Endothelial cell of umbilical vein (primary cell): ENCODE results near the gene TEC. TPM values are rescaled to one million over a fixed set of nuclear protein-coding genes. Genes with fewer than 3 reads are reported as not detected.

Source experiments
- BruUV-seq: library from RNA; stranded (reverse); fragments of 400-500 nt; replicated peaks from 2 replicates; lab custom pipeline; 2021; lab: Mats Ljungman, UMichigan
- CTCF ChIA-PET: fragments of 300-600, 350-600 bp; sonication (Branson Sonifier 250); formaldehyde crosslinking; loops from one replicate; lab custom pipeline; 2021; ENCODE audit warnings: antibody characterized with exemption, inconsistent platforms; lab: Charles Lee
- POLR2A ChIA-PET: fragments of 300-600, 350-600 bp; sonication (Branson Sonifier 250); formaldehyde crosslinking; loops from one replicate; lab custom pipeline; 2021; ENCODE audit warnings: antibody characterized with exemption, inconsistent platforms; lab: Charles Lee
- DNase-seq: peaks from one replicate; pipeline ENCODE4 v3.0.0-alpha.2; 2011; ENCODE audit warnings: low read depth, low spot score
- FAIRE-seq: peaks from 2 replicates; lab custom pipeline; 2011; peaks lifted over from hg19 to GRCh38; lab: Jason Lieb, UNC
- H2AFZ ChIP-seq: 2 replicates; pipeline ENCODE4 v1.6.0; 2012; ENCODE audit warnings: low read depth, low read length, control low read depth, inconsistent platforms
- H3K27ac ChIP-seq: 2 replicates; pipeline ENCODE4 v1.5.1; 2011; ENCODE audit warnings: low read depth, mild to moderate bottlenecking, control low read depth, low read length, moderate library complexity; ENCODE audit not compliant: insufficient read depth
- H3K27me3 ChIP-seq, 2 experiments: 2 replicates each; pipeline versions ENCODE4 v1.6.0 to v1.6.1; 2011; ENCODE audit warnings: low read length in 2 of 2, mixed read lengths in 1 of 2; ENCODE audit not compliant: control insufficient read depth in 2 of 2, insufficient read depth in 2 of 2
- H3K36me3 ChIP-seq, 2 experiments: 2 replicates in 1 of 2; 3 replicates in 1 of 2; pipeline ENCODE4 v1.5.1; 2011; ENCODE audit warnings: low read length in 2 of 2, mild to moderate bottlenecking in 1 of 2, moderate library complexity in 1 of 2; ENCODE audit not compliant: control insufficient read depth in 2 of 2, insufficient read depth in 2 of 2; ENCODE audit errors: extremely low read depth in 1 of 2
- H3K4me1 ChIP-seq: 3 replicates; pipeline ENCODE4 v1.5.1; 2011; ENCODE audit warnings: mild to moderate bottlenecking, low read length; ENCODE audit not compliant: control insufficient read depth, insufficient read depth; ENCODE audit errors: extremely low read depth
- H3K4me2 ChIP-seq: 2 replicates; pipeline ENCODE4 v1.6.1; 2011; ENCODE audit warnings: low read length, control low read depth, mixed read lengths; ENCODE audit not compliant: insufficient read depth
- H3K4me3 ChIP-seq, 3 experiments: fragments of 200-600 bp in 1 of 3; sonication (generic), shearing (Covaris generic) in 1 of 3; replicated peaks in 1 of 3; 2 replicates each; pipeline ENCODE4 v1.5.1; 2011 to 2016; ENCODE audit warnings: control low read depth in 3 of 3, low read length in 3 of 3, mild to moderate bottlenecking in 2 of 3, inconsistent platforms in 1 of 3, low read depth in 1 of 3, moderate library complexity in 1 of 3; ENCODE audit not compliant: insufficient read depth in 1 of 3
- H3K79me2 ChIP-seq: 2 replicates; pipeline ENCODE4 v1.6.0; 2012; ENCODE audit warnings: low read length, inconsistent platforms; ENCODE audit not compliant: control insufficient read depth, insufficient read depth
- H3K9ac ChIP-seq: replicated peaks from 2 replicates; pipeline ENCODE3; 2011; ENCODE audit warnings: low read length, control low read depth; ENCODE audit not compliant: insufficient read depth; ENCODE audit errors: extremely low read depth
- H3K9me1 ChIP-seq: replicated peaks from 3 replicates; pipeline ENCODE4 v1.6.0; 2011; ENCODE audit warnings: mild to moderate bottlenecking, low read length; ENCODE audit not compliant: control insufficient read depth, insufficient read depth; ENCODE audit errors: extremely low read depth
- H3K9me3 ChIP-seq: replicated peaks from 2 replicates; pipeline ENCODE4 v1.5.1; 2012; ENCODE audit warnings: low read length, inconsistent platforms; ENCODE audit not compliant: control insufficient read depth, insufficient read depth
- H4K20me1 ChIP-seq: replicated peaks from 2 replicates; pipeline ENCODE3; 2011; ENCODE audit warnings: mild to moderate bottlenecking, low read length; ENCODE audit not compliant: control insufficient read depth, insufficient read depth; ENCODE audit errors: extremely low read depth
- EZH2 ChIP-seq: IDR thresholded peaks from 2 replicates; pipeline ENCODE4 v1.6.1; 2012; ENCODE audit warnings: borderline replicate concordance, low read depth, mild to moderate bottlenecking, moderate library complexity, low read length, inconsistent platforms; ENCODE audit not compliant: severe bottlenecking
- FOS ChIP-seq: IDR thresholded peaks from 2 replicates; pipeline ENCODE4 v1.6.1; 2011; ENCODE audit warnings: mild to moderate bottlenecking, low read length, moderate library complexity, borderline replicate concordance; ENCODE audit not compliant: insufficient read depth
- GATA2 ChIP-seq: IDR thresholded peaks from 2 replicates; pipeline ENCODE4 v1.7.0; 2011; ENCODE audit warnings: low read depth, mild to moderate bottlenecking, moderate library complexity, mixed read lengths, low read length; ENCODE audit not compliant: insufficient read length, insufficient read depth
- JUN ChIP-seq: IDR thresholded peaks from 2 replicates; pipeline ENCODE4 v1.6.1; 2011; ENCODE audit warnings: borderline replicate concordance, low read depth; ENCODE audit not compliant: insufficient read length, insufficient read depth
- MYC ChIP-seq: IDR thresholded peaks from one replicate; pipeline ENCODE4 v1.6.1; 2011; ENCODE audit warnings: mild to moderate bottlenecking, low read depth, low read length
- POLR2A ChIP-seq: IDR thresholded peaks from 2 replicates; pipeline ENCODE4 v1.6.1; 2012; ENCODE audit warnings: low read depth, mild to moderate bottlenecking, control low read depth, low read length
- POLR2AphosphoS5 ChIP-seq: IDR thresholded peaks from 2 replicates; pipeline ENCODE4 v1.6.1; 2012; ENCODE audit warnings: low read depth, mild to moderate bottlenecking, control low read depth, low read length, moderate library complexity; ENCODE audit not compliant: insufficient read depth
- dilution Hi-C: fragments of 300-500 bp; cut with MboI; formaldehyde crosslinking; loops from one replicate; pipeline ENCODE4 v1.15.0; 2019; ENCODE audit warnings: low sequenced_read_pairs; ENCODE audit not compliant: extremely low pct_ligation_motif_present
- intact Hi-C: fragments of 100-400 bp; cut with micrococcal nuclease; formaldehyde crosslinking; loops from one replicate; pipeline ENCODE4 v1.10.0; 2022
- polyA plus RNA-seq, 4 experiments: library from polyadenylated mRNA; depleted of rRNA in 3 of 4; stranded (reverse) in 3 of 4; unstranded in 1 of 4; fragments of >200 nt; gene quantifications; 2 replicates each; pipeline versions ENCODE4 v1.2.1 to v1.2.3, GENCODE V29; 2011 to 2012; ENCODE audit warnings: missing spikeins in 1 of 4
- total RNA-seq: library from RNA; stranded (reverse); gene quantifications from 2 replicates; pipeline ENCODE4 v1.2.3, GENCODE V29; 2021
- TF ChIP-seq, protein P1 (sequence below), 2 donors: IDR thresholded peaks; 1 replicate in 1 of 2; 2 replicates in 1 of 2; pipeline ENCODE4 v1.5.1; 2011; ENCODE audit warnings: low read length in 2 of 2, mild to moderate bottlenecking in 2 of 2, moderate library complexity in 2 of 2, control low read depth in 1 of 2, inconsistent platforms in 1 of 2, low read depth in 1 of 2; ENCODE audit not compliant: insufficient read depth in 1 of 2; ENCODE audit errors: extremely low read depth in 1 of 2
- TF ChIP-seq, protein P2 (sequence below): IDR thresholded peaks from 2 replicates; pipeline ENCODE4 v1.6.1; 2011; ENCODE audit not compliant: insufficient read depth, insufficient read length

TEC gene
- total and polyA plus RNA-seq, 2 donors (not counting 3 experiments of a cell fraction or from before 2014, with no cell fraction given) = 0.08 to 0.86 TPM

GRCh38 chr4:48275686-48276085, 6.0 kb upstream of the TEC start:
- Histone ChIP-seq H3K4me1 (no peaks in the 10 kb centered on the region), H3K9me1 (no peaks in the 10 kb centered on the region), H3K9ac (no peak overlapping the region), H3K27me3 (peaks cover 0 to 2% of the 10 kb centered on the region in 2 experiments), H3K4me3 (no peak overlapping the region), H3K9me3 (no peaks in the 10 kb centered on the region), H3K36me3 (no peaks in the 10 kb centered on the region), H3K79me2 (no peaks in the 10 kb centered on the region), H3K27ac (no peak overlapping the region), H2AFZ (no peak overlapping the region), H3K4me2 (no peak overlapping the region), H4K20me1 (no peaks in the 10 kb centered on the region)
- TF ChIP-seq JUN (no peak), GATA2 (no peak), POLR2A (no peak), POLR2AphosphoS5 (no peak), MYC (no peak), FOS (no peak), EZH2 (no peak)
- TF ChIP-seq, protein P1, sequence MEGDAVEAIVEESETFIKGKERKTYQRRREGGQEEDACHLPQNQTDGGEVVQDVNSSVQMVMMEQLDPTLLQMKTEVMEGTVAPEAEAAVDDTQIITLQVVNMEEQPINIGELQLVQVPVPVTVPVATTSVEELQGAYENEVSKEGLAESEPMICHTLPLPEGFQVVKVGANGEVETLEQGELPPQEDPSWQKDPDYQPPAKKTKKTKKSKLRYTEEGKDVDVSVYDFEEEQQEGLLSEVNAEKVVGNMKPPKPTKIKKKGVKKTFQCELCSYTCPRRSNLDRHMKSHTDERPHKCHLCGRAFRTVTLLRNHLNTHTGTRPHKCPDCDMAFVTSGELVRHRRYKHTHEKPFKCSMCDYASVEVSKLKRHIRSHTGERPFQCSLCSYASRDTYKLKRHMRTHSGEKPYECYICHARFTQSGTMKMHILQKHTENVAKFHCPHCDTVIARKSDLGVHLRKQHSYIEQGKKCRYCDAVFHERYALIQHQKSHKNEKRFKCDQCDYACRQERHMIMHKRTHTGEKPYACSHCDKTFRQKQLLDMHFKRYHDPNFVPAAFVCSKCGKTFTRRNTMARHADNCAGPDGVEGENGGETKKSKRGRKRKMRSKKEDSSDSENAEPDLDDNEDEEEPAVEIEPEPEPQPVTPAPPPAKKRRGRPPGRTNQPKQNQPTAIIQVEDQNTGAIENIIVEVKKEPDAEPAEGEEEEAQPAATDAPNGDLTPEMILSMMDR (IDR thresholded peaks at IDR 0.05; ENCODE audit: extremely low read depth in 1 of 2, insufficient read depth in 1 of 2, low read depth in 1 of 2, low read length in 2 of 2) = no peak
- TF ChIP-seq, protein P2, sequence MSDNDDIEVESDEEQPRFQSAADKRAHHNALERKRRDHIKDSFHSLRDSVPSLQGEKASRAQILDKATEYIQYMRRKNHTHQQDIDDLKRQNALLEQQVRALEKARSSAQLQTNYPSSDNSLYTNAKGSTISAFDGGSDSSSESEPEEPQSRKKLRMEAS = no peak
- POLR2A ChIA-PET = no interaction called here
- dilution Hi-C loops = no loop called here
- FAIRE-seq (no peak), DNase-seq (no peak)
- CTCF ChIA-PET = interaction anchor here (1.0 to 1.9 kb wide), 6 partner anchors 9 to 148 kb away, joined by 3 to 9 read pairs (median 4); no protein-coding TSS in a partner anchor
- intact Hi-C loops = loop anchor here (2.0 kb wide), 1 partner anchor 149 kb away; no protein-coding TSS in a partner anchor
- no TSS peak for BruUV-seq
